Stimulated activated CD4-positive, alpha-beta T cell treated with anti-CD3 and anti-CD28 coated beads, Interleukin-12 subunit alpha, Interleukin-12 subunit beta, amount 100 ng/mL, for 24 hours (primary cell): ENCODE data around the gene FXYD5.
"Not testable (repeated sequence)": the region's sequence is repeated elsewhere in the genome, so short reads cannot be mapped to it uniquely, and the experiment has no call there.

ENCODE experiments used
- DNase-seq, 2 experiments: peaks; one replicate each; pipeline ENCODE4 v3.0.0-alpha.2; 2020; ENCODE audit warnings: low read depth in 2 of 2

The FXYD5 gene

DNA sequence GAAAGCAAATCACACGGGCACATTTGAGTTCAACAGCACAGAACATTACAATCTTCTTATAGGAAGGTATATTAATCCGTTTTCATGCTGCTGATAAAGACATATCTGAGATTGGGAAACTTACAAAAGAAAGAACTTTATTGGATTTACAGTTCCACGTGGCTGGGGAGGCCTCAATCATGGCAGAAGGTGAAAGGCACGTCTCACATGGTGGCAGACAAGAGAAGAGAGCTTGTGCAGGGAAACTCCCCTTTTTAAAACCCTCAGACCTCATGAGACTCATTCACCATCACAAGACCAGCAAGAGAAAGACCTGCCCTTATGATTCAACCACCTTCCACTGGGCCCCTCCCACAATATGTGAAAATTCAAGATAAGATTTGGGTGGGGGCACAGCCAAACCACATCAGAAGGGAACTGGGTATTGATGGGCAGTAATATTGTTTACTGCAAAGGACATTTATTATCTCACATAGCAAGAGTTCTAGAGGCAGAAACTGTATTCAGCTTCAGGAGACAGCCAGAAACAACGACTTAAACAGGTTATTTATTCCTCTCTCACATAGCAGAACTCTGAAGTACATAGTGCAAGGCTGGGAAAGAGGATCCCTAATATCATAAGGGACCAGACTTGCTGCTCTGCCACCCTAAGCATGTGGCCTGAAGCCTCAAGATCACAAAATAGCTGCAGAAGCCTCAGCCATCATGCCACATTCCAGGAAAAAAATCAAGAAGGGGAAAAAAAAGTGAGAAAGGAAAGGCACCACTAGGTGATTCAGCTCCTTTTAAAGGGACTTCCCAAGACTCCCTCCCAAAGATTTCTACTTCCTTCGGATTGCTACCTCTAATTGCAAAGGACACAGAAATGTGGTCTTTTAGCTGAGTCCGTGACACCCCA lies 23.1 kb downstream of the FXYD5 start:
- no peak for DNase-seq

DNA sequence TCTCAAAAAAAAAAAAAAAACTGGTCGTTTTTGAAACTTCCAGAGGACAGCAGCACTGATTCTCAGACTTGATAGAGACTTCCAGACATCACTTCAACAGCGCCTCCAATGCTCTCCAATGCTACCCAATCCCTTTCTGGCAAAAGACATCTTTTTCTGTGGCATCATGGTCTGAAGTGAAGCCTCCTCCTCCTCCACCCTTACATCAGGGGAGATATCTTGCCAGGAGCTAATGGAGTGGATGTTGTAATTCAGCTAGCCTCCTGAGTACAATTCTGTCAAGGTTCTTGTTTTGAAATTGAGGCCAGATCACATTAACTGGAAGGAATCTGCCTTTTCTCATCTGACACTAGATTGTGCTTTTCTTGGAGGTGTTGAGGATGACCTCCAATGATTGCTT lies 24.2 kb downstream of the FXYD5 start:
- no peak for DNase-seq

DNA sequence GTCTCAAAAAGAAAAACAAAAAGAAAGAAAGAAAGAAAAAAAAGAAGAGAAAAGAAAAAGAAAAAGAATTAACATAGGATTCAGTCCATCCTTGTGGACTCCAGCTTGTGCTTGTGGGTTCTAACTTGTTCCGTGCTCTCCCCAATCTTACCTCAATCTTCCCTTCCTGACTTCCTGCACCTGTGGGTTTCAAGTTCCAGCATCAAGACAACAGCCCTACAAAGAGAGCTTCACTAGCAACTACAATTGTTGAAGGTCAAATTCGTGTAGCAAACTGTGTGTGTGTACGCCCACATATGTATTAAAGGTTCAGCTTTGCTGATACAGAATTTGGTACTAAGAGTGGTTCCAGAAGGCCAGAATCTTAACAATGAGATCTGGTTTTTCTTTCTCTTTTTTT lies 25.3 kb downstream of the FXYD5 start:
- no peak for DNase-seq

DNA sequence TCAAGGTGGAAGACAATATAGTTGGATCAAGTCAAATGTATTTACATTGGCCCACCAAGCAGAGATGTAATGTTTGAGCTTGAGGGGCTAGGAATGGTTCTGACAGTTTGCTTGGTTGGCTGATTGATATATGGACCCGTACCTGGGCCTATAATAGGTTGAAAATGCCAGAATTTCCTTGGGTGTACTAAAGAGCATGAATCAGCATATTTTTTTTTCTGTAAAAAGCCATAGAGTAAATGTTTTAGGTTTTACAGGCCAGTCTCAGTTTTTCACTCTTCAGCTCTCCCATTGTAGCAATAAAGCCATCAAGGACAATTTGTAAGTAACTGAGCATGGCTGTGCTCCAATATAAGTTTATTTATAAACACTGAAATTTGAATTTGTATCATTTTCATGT lies 26.9 kb downstream of the FXYD5 start:
- DNase-seq, result no peak

DNA sequence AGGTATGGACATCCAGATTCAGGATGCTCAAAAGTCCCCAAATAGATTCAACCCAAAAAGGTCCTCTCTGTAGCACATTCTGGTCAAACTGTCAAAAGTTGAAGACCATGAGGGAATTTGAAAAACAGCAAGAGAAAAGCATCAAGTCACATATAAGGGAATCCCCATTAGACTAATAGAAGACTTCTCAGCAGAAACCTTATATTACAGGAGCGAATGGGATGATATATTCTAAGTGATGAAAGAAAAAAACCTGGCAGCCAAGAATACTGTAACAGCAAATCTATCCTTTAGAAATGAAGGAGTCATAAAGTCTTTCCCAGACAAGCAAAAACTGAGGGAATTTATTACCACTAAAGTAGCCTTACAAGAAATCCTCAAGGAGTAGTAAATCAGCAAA lies 29.7 kb downstream of the FXYD5 start:
- no peak for DNase-seq

DNA sequence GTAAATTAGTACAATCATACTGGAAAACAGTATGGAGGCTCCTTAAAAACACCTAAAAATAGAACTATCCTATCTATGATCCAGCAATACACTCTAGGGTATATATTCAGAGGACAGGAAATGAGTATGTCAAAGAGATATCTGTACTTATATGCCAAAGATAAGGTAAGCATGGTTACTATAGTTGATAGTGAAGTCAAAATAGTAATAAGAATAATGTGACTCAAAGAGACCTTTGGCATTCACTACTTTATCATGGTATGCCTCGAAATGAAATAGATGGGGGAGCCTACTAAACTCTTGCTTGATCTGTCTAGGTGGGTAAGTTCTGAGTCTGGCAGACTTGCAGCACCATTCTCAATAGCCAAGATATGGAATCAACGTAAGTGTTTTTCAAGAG lies 30.3 kb downstream of the FXYD5 start:
- DNase-seq, result no peak

DNA sequence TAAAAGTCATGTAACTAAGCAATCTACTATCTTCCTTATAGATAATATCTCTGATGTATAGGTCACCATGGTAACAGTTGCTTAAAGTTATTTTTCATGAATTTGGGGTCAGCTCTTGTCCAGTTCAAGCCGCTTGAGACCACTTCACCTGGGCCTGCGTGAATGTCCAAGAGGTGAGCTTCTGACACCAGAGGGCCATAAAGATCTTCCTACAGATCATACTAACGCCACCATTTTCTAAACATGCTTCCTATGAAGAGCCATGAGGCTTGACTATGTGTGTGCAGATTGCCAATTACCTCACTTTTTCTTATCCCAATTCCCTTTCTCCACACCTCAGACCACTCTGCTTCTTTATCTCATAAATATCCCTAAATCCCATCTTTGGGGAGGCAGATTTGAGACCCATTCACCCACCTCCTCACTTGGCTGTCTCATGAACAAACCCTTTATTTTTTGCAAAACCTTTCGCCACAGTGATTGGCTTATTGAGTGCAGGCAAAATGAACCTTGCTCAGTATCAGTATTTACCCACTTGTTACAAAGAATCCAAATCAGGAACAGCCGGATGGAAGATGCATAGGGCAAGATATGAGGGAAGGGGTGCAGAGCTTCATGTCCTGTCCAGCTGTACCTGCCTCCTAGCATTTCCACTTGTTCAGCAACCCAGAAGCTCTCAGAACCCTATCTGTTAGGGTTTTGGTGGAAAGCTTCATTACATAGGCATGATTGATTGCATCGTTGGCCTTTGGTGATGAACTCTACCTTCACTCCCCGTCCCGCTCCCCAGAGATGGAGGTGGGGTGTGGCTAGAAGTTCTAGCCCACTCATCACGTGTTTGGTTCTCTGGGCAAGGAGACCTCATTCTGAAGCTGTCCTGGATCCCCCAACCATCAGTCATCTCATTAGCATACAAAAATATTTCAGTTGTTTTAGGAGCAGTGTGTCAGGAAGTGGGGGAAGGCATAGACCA lies 39.8 kb downstream of the FXYD5 start:
- DNase-seq, result no peak

DNA sequence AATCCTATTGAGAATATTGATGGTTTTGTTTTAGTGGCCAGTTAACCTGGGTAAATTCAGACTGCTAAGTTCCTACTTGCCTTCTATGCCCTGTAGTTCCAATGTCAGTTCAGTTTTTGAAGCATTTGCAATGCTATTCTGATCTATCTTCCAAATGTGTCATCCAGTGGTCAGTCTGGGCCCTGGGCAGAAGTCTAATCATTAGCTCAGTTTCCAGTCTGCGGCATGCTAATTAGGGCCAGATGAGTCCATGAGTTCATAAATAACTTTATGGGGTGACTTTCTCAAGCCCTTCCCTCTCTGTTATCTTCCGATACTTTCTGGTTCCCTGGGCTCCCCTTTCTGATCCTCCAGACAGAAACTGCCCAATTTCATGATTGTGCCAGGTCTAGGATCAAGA lies 41.3 kb downstream of the FXYD5 start:
- DNase-seq, result no peak

DNA sequence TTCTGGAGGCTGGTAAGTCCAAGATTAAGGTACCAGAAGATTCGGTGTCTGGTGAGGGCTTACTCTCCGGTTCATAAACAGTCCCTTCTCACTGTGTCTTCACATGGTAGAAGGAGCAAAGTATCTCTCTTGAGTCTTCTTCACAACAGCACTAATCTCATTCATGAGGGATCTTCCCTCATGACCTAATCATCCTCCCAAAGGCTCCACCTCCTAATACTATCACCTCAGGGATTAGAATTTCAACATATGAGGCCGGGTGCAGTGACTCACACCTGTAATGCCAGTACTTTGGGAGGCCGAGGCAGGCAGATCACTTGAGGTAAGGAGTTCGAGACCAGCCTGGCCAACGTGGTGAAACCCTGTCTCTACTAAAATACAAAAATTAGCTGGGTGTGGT lies 42.3 kb downstream of the FXYD5 start:
- DNase-seq, result not testable (repeated sequence)

DNA sequence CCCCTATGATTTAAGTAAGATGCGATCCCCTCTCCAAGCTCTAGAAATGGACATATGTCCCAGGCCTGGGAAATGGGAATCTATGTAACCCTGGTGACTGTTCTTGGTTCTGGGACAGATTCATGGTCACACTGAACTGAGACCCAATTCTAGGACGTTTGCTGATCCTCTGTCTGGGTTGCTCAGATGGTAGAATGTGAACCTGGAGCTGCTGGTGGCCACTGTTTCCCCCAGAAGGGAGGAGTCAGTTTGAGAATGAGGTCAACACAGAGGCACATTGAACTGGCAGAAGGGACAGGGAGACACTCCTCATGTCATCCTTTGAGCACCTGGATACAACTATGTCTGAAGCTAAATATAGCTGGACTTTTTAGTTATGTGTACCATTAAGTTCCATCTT lies 44.9 kb downstream of the FXYD5 start:
- DNase-seq, result no peak

DNA sequence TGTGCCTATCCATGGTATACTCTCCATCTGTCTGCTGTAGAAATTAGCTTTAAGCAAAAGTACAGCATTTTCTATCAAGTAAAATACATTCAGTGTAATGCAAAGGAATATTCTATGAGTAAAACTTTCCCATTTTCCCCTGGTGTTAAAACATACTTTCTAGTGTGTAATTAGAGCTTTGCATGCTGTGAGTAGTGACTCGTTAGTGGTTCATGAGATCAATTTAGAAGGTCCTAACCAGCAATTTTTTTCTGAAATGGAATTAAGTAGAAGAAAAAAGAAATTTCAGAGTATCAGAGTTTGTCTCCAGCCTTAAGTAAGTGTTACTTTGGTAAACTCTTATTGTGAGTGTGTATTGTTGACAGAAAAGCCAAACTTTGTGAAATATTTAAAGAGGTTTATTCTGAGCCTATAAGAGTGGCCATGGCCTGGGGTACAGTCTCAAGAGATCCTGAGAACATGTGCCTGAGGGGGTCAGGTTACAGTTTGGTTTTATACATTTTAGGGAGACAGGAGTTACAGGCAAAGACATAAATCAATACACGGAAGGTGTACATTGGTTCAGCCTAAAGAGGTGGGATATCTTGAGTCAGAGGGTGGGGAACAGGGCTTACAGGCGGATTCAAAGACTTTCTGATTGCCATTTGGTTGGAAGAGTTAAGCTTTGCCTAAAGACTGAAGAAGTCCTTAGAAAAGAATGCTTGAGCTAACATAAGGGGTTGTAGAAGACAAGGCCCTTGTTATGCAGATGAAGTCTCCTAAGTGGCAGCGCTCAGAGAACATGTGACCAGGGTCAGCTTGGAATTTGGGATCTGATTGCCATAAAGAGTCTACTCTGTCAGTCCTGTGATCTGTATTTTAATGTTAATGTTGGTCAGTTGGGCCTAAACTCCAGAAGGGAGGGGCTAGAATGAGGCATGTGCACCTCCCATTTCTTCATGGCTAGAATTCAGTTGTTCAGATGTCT lies 48.5 kb downstream of the FXYD5 start:
- DNase-seq, result no peak

DNA sequence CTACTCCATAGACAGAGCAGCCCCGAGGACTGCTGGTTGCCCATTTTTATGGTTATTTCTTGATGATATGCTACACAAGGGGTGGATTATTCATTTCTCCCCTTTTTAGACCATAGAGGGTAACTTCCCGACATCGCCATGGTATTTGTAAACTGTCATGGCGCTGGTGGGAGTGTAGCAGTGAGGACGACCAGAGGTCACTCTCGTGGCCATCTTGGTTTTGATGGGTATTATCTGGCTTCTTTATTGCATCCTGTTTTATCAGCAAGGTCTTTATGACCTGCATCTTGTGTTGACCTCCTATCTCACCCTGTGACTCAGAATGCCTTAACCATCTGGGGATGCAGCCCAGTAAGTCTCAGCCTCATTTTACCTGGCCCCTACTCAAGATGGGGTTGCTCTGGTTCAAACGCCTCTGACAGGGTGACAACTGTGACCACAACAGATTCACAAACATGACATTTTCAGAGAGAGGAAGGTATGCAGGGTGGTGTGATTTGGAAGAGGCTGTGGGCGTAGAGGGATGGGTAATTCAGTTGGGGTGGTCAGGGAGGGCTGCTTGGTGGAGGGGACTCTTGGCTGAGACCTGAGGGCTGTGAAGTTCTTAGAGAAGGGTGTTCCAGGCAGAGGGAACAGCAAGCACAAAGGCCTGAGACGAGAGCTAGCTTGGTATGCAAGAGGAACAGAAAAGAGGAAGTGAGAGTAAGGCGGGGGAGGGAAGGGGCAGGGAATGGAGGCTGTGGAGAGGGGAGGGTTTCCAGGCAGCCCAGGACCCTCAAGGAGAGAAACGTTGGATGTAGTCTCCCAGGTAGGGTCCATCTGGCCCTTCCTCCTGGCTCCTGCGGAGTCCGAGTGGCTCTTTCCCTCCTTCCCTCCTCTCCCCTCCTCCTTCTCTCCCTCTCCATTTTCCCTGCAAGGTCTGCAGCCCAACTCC lies 50.5 kb downstream of the FXYD5 start:
- DNase-seq, result no peak

DNA sequence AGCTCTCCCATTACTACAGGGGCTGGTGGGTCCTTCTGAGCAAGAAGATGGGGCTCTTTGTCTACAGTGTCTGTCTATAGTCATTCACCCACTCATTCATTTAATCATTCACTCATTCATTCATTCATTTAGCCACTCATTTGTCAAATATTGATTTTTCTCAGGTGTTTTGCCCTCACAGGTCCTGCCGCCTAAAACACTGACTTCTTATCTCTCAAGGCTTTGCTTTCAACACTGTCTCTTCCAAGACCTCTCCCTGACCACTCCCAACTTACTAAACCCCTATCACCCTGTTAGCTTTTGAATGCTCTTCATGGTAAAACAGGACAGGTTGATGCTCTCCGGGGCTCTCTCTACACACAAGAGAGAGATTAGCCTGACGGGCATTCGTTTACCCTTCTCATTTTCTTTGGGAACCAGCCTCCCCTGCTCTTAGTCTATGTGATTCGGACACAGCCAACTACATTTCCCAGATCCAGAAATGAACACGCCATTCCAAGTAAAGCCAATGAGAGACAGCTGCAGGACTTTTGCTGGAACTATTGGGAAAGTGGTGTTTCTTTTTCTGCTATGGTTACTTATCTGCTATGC lies 51.3 kb downstream of the FXYD5 start:
- no peak for DNase-seq

DNA sequence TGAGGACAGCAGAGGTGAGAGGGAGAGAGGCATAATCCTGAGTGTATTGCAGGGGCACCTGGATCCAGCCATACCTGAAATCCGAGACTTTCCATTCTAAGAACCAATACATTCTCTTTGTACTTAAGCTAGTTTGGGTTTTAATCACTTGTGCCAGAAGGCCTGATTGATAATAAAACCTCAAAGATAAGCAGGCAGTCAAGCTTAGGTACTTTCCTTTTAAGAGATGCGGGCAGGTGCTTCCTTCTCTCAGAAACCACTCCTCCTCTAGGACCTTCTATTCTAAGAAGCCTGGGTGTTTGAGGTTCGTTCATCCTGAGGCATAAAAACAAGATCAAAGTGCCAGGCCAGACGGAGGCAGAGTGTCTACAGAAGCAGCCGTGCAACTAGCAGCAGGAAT lies 51.8 kb downstream of the FXYD5 start:
- DNase-seq, result no peak

DNA sequence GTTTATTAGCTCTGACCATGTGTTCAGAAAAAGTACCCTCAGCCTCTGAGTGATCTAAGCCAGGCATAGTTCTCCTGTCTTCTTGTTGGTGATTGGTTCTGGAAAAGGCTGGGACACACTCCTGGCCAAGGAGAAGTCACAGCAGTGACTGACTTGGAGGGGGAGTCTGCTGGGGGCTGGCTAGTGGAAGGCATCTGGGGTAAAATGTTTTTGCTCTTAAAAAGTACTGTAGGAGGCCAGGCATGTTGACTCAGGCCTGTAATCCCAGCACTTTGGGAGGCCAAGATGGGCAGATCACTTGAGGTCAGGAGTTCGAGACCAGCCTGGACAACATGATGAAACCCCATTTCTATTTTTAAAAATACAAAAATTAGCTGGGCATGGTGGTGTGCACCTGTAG lies 52.3 kb downstream of the FXYD5 start:
- no peak for DNase-seq

DNA sequence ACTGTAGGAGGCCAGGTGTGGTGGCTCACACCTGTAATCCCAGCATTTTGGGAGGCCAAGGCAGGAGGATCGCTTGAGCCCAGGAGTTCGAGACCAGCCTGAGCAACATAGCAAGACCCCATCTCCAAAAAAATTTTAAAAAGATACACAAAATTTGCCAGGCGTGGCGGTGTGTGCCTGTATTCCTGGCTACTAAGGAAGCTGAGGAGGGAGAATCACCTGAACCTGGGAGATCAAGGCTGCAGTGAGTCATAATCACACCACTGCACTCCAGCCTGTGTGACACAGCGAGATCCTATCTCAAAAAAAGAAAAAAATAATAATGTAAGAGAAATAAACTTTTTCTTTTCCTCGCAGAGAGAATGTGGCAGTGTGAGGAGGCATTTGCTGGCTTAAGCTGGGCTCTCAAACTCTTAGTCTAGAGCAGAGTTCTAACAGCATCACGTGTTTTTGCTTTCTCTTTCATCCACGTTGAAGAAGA lies 52.9 kb downstream of the FXYD5 start:
- DNase-seq, result no peak

DNA sequence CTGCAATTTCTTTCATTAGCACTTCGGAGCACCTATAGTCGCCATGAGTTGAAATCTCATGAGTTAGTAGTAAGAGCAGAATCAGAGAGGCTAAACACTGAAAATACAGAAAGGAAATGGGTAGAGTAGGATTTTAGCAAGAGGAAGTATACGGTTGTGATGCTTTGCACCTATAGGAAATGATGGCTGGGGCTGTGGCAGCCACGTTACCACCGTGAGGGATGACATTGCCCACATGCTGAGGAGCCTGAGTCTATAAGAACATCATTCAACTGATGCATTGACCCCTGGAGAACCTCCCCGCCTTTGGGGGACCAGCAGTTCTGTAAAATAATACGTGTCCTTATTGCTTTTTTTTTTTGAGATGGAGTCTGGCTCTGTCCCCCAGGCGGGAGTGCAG lies 53.6 kb downstream of the FXYD5 start:
- no peak for DNase-seq

DNA sequence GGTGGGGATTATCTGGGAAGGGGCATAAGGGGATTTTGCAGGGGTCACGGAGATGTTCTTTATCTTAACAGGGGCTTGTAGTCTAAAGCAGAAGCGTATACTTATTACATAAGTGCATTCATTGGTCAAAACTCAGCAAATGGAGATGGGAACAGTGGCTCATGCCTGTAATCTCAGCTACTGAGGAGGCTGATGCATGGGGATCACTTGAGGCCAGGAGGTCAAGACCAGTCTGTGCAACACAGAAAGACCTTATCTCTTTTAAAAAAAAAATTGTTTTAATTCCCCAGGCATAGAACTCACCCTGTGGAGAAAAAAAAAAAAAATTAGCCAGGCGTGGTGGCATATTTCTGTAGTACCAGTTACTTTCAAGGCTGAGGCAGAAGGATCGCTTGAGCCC lies 55.1 kb downstream of the FXYD5 start:
- no peak for DNase-seq

DNA sequence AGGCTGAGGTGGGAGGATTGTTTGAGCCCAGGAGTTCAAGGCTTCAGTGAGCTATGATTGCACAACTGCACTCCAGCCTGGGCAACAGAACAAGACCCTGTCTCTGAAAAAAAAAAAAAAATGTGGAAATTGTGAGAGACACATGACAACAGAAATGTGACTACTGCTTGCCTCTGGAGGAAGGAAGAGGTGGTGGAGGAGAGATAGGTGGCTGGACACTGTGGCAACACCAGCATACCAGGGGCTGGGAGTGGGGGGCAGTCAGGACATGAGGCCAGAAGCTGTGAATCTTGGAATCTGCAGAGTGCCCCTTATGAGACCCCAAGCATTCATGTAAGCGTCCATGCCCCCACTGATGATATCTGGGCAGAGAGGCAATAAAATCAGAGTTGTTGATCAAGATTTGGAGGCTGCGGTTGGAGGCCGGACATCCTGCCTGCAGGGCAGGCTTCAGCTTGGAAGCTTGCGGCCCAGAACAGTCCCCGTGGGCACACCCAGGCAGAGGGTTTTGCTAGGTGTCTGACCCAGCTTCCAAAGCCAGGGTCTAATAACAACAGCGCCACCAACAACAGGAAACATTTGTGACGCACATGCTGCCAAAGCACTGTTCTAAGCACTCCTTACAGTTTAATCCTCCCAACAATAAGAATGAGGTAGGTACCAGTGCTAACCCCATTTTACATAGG lies 57.2 kb downstream of the FXYD5 start:
- no peak for DNase-seq
